H9 (cell line): ENCODE results near the gene GRID2IP. TPM values are rescaled to one million over a fixed set of nuclear protein-coding genes. Genes with fewer than 3 reads are reported as not detected.

Experiments
- DNase-seq: peaks from one replicate; pipeline ENCODE4 v3.0.0-alpha.2; 2017
- H2AFZ ChIP-seq: one replicate; pipeline ENCODE4 v1.6.1; 2013; ENCODE audit warnings: mild to moderate bottlenecking, low read length, control low read depth, moderate library complexity
- H2AK5ac ChIP-seq: 2 replicates; pipeline ENCODE4 v1.6.1; 2013; ENCODE audit warnings: low read length, control low read depth, mixed read lengths; ENCODE audit not compliant: insufficient read length
- H2BK120ac ChIP-seq: one replicate; pipeline ENCODE4 v1.6.1; 2013; ENCODE audit warnings: low read depth, mild to moderate bottlenecking, low read length, control low read depth, inconsistent platforms; ENCODE audit not compliant: poor library complexity, severe bottlenecking
- H2BK12ac ChIP-seq: 2 replicates; pipeline ENCODE4 v1.6.1; 2013; ENCODE audit warnings: low read length, control low read depth, mixed read lengths, low read depth; ENCODE audit not compliant: insufficient read length
- H2BK15ac ChIP-seq: 2 replicates; pipeline ENCODE4 v1.6.1; 2013; ENCODE audit warnings: low read depth, low read length, control low read depth
- H2BK20ac ChIP-seq: one replicate; pipeline ENCODE4 v1.6.1; 2013; ENCODE audit warnings: low read depth, mild to moderate bottlenecking, low read length, control low read depth, inconsistent platforms; ENCODE audit not compliant: poor library complexity, severe bottlenecking
- H2BK5ac ChIP-seq: 2 replicates; pipeline ENCODE4 v1.6.1; 2013; ENCODE audit warnings: low read length, control low read depth, mixed read lengths; ENCODE audit not compliant: insufficient read length
- H3K14ac ChIP-seq: 2 replicates; pipeline ENCODE4 v1.6.1; 2013; ENCODE audit warnings: low read length, control low read depth; ENCODE audit not compliant: insufficient read depth
- H3K18ac ChIP-seq: 2 replicates; pipeline ENCODE4 v1.6.1; 2013; ENCODE audit warnings: low read depth, mild to moderate bottlenecking, mixed read lengths, low read length, control low read depth; ENCODE audit not compliant: insufficient read length
- H3K23ac ChIP-seq: 2 replicates; pipeline ENCODE4 v1.6.1; 2013; ENCODE audit warnings: low read length, control low read depth, mixed read lengths, low read depth; ENCODE audit not compliant: insufficient read length
- H3K23me2 ChIP-seq: 2 replicates; pipeline ENCODE4 v1.6.1; 2013; ENCODE audit warnings: low read depth, mild to moderate bottlenecking, mixed read lengths, low read length, control low read depth; ENCODE audit not compliant: insufficient read length, poor library complexity, severe bottlenecking
- H3K27ac ChIP-seq: 2 replicates; pipeline ENCODE4 v1.5.1; 2013; ENCODE audit warnings: low read length, control low read depth, mixed read lengths, low read depth; ENCODE audit not compliant: insufficient read length
- H3K27me3 ChIP-seq: 2 replicates; pipeline ENCODE4 v1.6.1; 2013; ENCODE audit warnings: low read length, control low read depth, inconsistent platforms; ENCODE audit not compliant: insufficient read depth
- H3K4ac ChIP-seq: 2 replicates; pipeline ENCODE4 v1.6.1; 2013; ENCODE audit warnings: low read depth, mild to moderate bottlenecking, control low read depth, inconsistent platforms, low read length, moderate library complexity
- H3K4me1 ChIP-seq: 2 replicates; pipeline ENCODE4 v1.6.1; 2013; ENCODE audit warnings: low read length, control low read depth, inconsistent platforms; ENCODE audit not compliant: insufficient read depth
- H3K4me2 ChIP-seq: 2 replicates; pipeline ENCODE4 v1.6.1; 2013; ENCODE audit warnings: low read length, control low read depth, mixed read lengths; ENCODE audit not compliant: insufficient read length, insufficient read depth
- H3K56ac ChIP-seq: 2 replicates; pipeline ENCODE4 v1.6.1; 2013; ENCODE audit warnings: low read depth, mild to moderate bottlenecking, mixed read lengths, low read length, control low read depth; ENCODE audit not compliant: insufficient read length
- H3K79me1 ChIP-seq: 2 replicates; pipeline ENCODE4 v1.6.1; 2013; ENCODE audit warnings: low read depth, mild to moderate bottlenecking, moderate library complexity, low read length, control low read depth, inconsistent platforms; ENCODE audit not compliant: insufficient read depth, poor library complexity, severe bottlenecking
- H3K79me2 ChIP-seq: 2 replicates; pipeline ENCODE4 v1.6.1; 2013; ENCODE audit warnings: low read length, control low read depth, inconsistent platforms; ENCODE audit not compliant: insufficient read depth
- H3K9ac ChIP-seq: 2 replicates; pipeline ENCODE4 v1.6.1; 2013; ENCODE audit warnings: low read length, control low read depth, mixed read lengths; ENCODE audit not compliant: insufficient read length; ENCODE audit errors: extremely low read depth
- H3K9me3 ChIP-seq: one replicate; pipeline ENCODE4 v1.6.1; 2013; ENCODE audit warnings: low read depth, low read length, inconsistent platforms; ENCODE audit not compliant: control insufficient read depth
- H3T11ph ChIP-seq: one replicate; pipeline ENCODE4 v1.6.1; 2013; ENCODE audit warnings: mild to moderate bottlenecking, low read length, control low read depth, inconsistent platforms
- H4K20me1 ChIP-seq: one replicate; pipeline ENCODE4 v1.6.1; 2013; ENCODE audit not compliant: control insufficient read depth, insufficient read length, insufficient read depth
- H4K5ac ChIP-seq: 2 replicates; pipeline ENCODE4 v1.6.1; 2013; ENCODE audit warnings: low read depth, mild to moderate bottlenecking, mixed read lengths, low read length, control low read depth; ENCODE audit not compliant: insufficient read length
- H4K8ac ChIP-seq: replicated peaks from 2 replicates; pipeline ENCODE4 v1.6.1; 2013; ENCODE audit warnings: low read length, control low read depth, mixed read lengths, low read depth; ENCODE audit not compliant: insufficient read length
- H4K91ac ChIP-seq: 2 replicates; pipeline ENCODE4 v1.6.1; 2013; ENCODE audit warnings: low read depth, mild to moderate bottlenecking, moderate library complexity, mixed read lengths, low read length, control low read depth; ENCODE audit not compliant: insufficient read length
- H3K27ac Mint-ChIP-seq, 3 experiments: 2 replicates in 2 of 3; 3 replicates in 1 of 3; pipeline ENCODE4 v1.8.0; 2020 to 2021; ENCODE audit warnings: mixed read lengths in 3 of 3, mild to moderate bottlenecking in 1 of 3, moderate library complexity in 1 of 3
- H3K27me3 Mint-ChIP-seq: 2 replicates; pipeline ENCODE4 v1.8.0; 2021; ENCODE audit warnings: low read depth, mild to moderate bottlenecking, moderate library complexity, mixed read lengths
- H3K36me3 Mint-ChIP-seq, 3 experiments: 2 replicates in 2 of 3; 3 replicates in 1 of 3; pipeline ENCODE4 v1.8.0; 2020 to 2021; ENCODE audit warnings: low read depth in 3 of 3, mixed read lengths in 3 of 3; ENCODE audit not compliant: insufficient read depth in 1 of 3
- H3K4me1 Mint-ChIP-seq, 2 experiments: 2 replicates each; pipeline ENCODE4 v1.8.0; 2020; ENCODE audit warnings: mixed read lengths in 2 of 2
- H3K4me3 Mint-ChIP-seq, 2 experiments: 2 replicates in 1 of 2; 3 replicates in 1 of 2; pipeline ENCODE4 v1.8.0; 2020 to 2021; ENCODE audit warnings: mild to moderate bottlenecking in 2 of 2, mixed read lengths in 2 of 2, moderate library complexity in 1 of 2
- H3K9me3 Mint-ChIP-seq, 2 experiments: 2 replicates in 1 of 2; 3 replicates in 1 of 2; pipeline ENCODE4 v1.8.0; 2020; ENCODE audit warnings: mild to moderate bottlenecking in 2 of 2, mixed read lengths in 2 of 2, moderate library complexity in 1 of 2
- WGBS: extraction: QIAGEN DNeasy Blood & Tissue Kit; methylation state at CpG from one replicate; pipeline ENCODE4 v1.1.7; 2013; ENCODE audit warnings: missing lambda C conversion rate, low lambda C conversion rate, mixed read lengths; ENCODE audit not compliant: insufficient read length; ENCODE audit errors: extremely low coverage; 5-methylcytosine and 5-hydroxymethylcytosine counted together
- total RNA-seq: library from RNA; stranded (reverse); gene quantifications from 2 replicates; pipeline ENCODE4 v1.2.1, GENCODE V29; 2021
- TF ChIP-seq, protein P1 (sequence below): fragments of 200-600 bp; sonication (generic); conservative IDR thresholded peaks from 3 replicates; pipeline ENCODE4 v1.8.0; 2021; ENCODE audit warnings: antibody characterized with exemption, mild to moderate bottlenecking

The GRID2IP gene
- total RNA-seq, 1 experiment from 2014 or later = 1.7 TPM

DNA sequence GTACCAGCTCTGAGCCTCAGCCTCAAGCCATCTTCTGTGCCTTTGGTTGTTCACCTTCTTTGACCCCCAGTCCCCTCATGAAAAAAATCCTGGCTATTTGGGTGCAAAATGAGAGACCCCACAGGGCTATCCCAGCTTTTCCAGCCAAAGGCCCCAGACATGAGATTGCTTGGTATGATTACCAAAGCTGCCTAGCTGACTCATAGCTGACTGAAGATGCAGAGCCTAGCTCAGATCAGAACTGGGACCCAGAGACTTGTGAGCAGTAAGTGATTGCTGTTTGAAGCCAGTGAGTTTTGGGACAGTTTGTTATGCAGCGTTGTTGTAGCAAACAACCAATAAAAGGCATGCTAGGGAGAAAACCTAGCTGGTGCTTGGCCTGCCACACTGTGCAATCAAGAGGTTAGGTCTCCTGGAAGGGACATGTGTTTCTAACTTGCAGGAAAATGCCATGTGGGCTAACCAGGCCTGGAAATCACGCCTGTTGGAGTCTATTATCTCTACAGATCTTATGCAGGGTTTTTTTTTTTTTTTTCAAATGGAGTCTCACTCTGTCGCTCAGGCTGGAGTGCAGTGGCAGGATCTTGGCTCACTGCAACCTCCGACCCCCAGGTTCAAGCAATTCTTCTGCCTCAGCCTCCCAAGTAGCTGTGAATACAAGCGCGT, 55.5 kb downstream of the GRID2IP start:
- Mint-ChIP-seq H3K27me3 (peaks cover 7% of the 10 kb centered on the region), H3K36me3 (peaks cover 0 to under 1% (median 0%) of the 10 kb centered on the region in 3 experiments; a peak in 1 of 7 replicates), H3K4me1 (no peaks in the 10 kb centered on the region), H3K9me3 (no peaks in the 10 kb centered on the region), H3K27ac (peak overlapping the region in 1 of 3 experiments; percentile 76; a peak in 1 of 7 replicates), H3K4me3 (no peak overlapping the region)
- H2BK5ac ChIP-seq = no peak overlapping the region
- no peaks in the 10 kb centered on the region for H3K23me2 ChIP-seq
- H3K9me3 ChIP-seq = no peaks in the 10 kb centered on the region
- no peak overlapping the region for H4K8ac ChIP-seq
- H2AK5ac ChIP-seq = no peak overlapping the region
- no peak overlapping the region for H4K91ac ChIP-seq
- H2BK15ac ChIP-seq = no peak overlapping the region
- H3K79me2 ChIP-seq = no peaks in the 10 kb centered on the region
- no peaks in the 10 kb centered on the region for H3K79me1 ChIP-seq
- no peak overlapping the region for H2BK20ac ChIP-seq
- no peak overlapping the region for H3K27ac ChIP-seq
- no peaks in the 10 kb centered on the region for H3K27me3 ChIP-seq
- H3K4me2 ChIP-seq = no peak overlapping the region
- H3K23ac ChIP-seq = no peak overlapping the region
- no peak overlapping the region for H2AFZ ChIP-seq
- no peak overlapping the region for H4K5ac ChIP-seq
- no peak overlapping the region for H3K18ac ChIP-seq
- no peak overlapping the region for H3K56ac ChIP-seq
- TF ChIP-seq, protein P1, sequence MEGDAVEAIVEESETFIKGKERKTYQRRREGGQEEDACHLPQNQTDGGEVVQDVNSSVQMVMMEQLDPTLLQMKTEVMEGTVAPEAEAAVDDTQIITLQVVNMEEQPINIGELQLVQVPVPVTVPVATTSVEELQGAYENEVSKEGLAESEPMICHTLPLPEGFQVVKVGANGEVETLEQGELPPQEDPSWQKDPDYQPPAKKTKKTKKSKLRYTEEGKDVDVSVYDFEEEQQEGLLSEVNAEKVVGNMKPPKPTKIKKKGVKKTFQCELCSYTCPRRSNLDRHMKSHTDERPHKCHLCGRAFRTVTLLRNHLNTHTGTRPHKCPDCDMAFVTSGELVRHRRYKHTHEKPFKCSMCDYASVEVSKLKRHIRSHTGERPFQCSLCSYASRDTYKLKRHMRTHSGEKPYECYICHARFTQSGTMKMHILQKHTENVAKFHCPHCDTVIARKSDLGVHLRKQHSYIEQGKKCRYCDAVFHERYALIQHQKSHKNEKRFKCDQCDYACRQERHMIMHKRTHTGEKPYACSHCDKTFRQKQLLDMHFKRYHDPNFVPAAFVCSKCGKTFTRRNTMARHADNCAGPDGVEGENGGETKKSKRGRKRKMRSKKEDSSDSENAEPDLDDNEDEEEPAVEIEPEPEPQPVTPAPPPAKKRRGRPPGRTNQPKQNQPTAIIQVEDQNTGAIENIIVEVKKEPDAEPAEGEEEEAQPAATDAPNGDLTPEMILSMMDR = no peak
- no peak overlapping the region for H3K4ac ChIP-seq
- H2BK120ac ChIP-seq = no peak overlapping the region
- H3K14ac ChIP-seq = no peak overlapping the region
- no peaks in the 10 kb centered on the region for H4K20me1 ChIP-seq
- H3K4me1 ChIP-seq = no peaks in the 10 kb centered on the region
- no peak for DNase-seq
- H3K9ac ChIP-seq = no peak overlapping the region
- no peak overlapping the region for H3T11ph ChIP-seq
- WGBS = no CpG with 5 or more reads among the region's 6 CpGs
- no peak overlapping the region for H2BK12ac ChIP-seq
